Heart right ventricle (tissue), 16 donors: Measurements from ENCODE around the gene SLC9C2. TPM values are rescaled to one million over a fixed set of nuclear protein-coding genes. Genes with fewer than 3 reads are reported as not detected.

ENCODE experiments used
- ATAC-seq, 8 donors: fragments of 200-7000 bp; cut with Tn5 transposase; one replicate each; pipeline ENCODE4 v1.9.1; 2020; ENCODE audit warnings: mild to moderate bottlenecking in 8 of 8, moderate library complexity in 8 of 8, moderate number of reproducible peaks in 1 of 8
- DNase-seq, 2 donors: peaks; one replicate each; pipeline ENCODE4 v3.0.0-alpha.2; 2020
- H3K27ac ChIP-seq, 10 donors: fragments of 200-600 bp; sonication (generic) in 2 of 10; one replicate each; pipeline versions ENCODE4 v1.5.0 to v1.8.0; 2020 to 2022; ENCODE audit warnings: mild to moderate bottlenecking in 3 of 10
- H3K27me3 ChIP-seq, 7 donors: fragments of 200-600 bp; one replicate each; pipeline ENCODE4 v1.8.0; 2021 to 2022; ENCODE audit warnings: mild to moderate bottlenecking in 2 of 7
- H3K36me3 ChIP-seq, 9 donors: fragments of 200-600 bp; sonication (generic) in 1 of 9; one replicate each; pipeline versions ENCODE4 v1.5.0 to v1.8.0; 2020 to 2022; ENCODE audit warnings: mild to moderate bottlenecking in 2 of 9
- H3K4me1 ChIP-seq, 9 donors: fragments of 200-600 bp; sonication (generic) in 1 of 9; one replicate each; pipeline versions ENCODE4 v1.5.0 to v1.8.0; 2020 to 2022; ENCODE audit warnings: mild to moderate bottlenecking in 4 of 9
- H3K4me3 ChIP-seq, 10 donors: fragments of 200-600 bp; sonication (generic) in 2 of 10; one replicate each; pipeline versions ENCODE4 v1.5.0 to v1.8.0; 2020 to 2022; ENCODE audit warnings: mild to moderate bottlenecking in 7 of 10, moderate library complexity in 2 of 10
- H3K9me3 ChIP-seq, 11 donors: fragments of 200-600 bp in 10 of 11; sonication (generic) in 2 of 11; one replicate each; pipeline versions ENCODE4 v1.5.0 to v1.8.0; 2013 to 2022; ENCODE audit warnings: mild to moderate bottlenecking in 2 of 11, control low read depth in 1 of 11, moderate library complexity in 1 of 11
- WGBS, 2 donors: extraction: QIAGEN DNeasy Blood & Tissue Kit; methylation state at CpG; one replicate each; pipeline ENCODE4 v1.1.7; 2013; ENCODE audit warnings: inconsistent platforms in 1 of 2; 5-methylcytosine and 5-hydroxymethylcytosine counted together
- intact Hi-C, 10 donors: fragments of 100-400 bp; cut with DNase I; formaldehyde crosslinking; loops; one replicate each; pipeline versions ENCODE4 v1.11.1 to v1.14.2; 2022
- polyA plus RNA-seq, 2 donors: library from polyadenylated mRNA; stranded (reverse); fragments of 200-250 nt; gene quantifications; one replicate each; pipeline ENCODE4 v1.2.3, GENCODE V29; 2013
- total RNA-seq, 10 donors: library from RNA; stranded (reverse); fragmentation: NEBNext Ultra II Directional in 3 of 10; extraction: Animal tissue kit (Norgen Biotek cat#: 25700) in 3 of 10; gene quantifications; one replicate each; pipeline versions ENCODE4 v1.2.1 to v1.2.4, GENCODE V29; 2021 to 2023
- TF ChIP-seq, protein P1 (sequence below), 9 donors: fragments of 200-600 bp; sonication (generic) in 2 of 9; IDR thresholded peaks; one replicate each; pipeline versions ENCODE4 v1.5.0 to v1.8.0; 2021 to 2022; ENCODE audit warnings: antibody characterized with exemption in 9 of 9, mild to moderate bottlenecking in 5 of 9, moderate library complexity in 1 of 9
- donor health status: Arrhythmogenic right ventricular cardiomyopathy.
- donor health status: ischemic (EF 13 %, LVEDD 7.1; RV severe dilation, severe dysfunction).
- donor health status: healthy with polysubstance abuse.
- donor health status: DM: no; HTN: yes; CAD: no.
- donor health status: DM: no; HTN: no; CAD: no.
- donor health status: ischemic (EF 25% LVEDD 6.9; RV normal size, moderate dysfunction).
- donor health status: ischemic (EF 25% LVEDD 5.7; RV mildly dilated, moderate dysfunction).
- donor health status: healthy.
- donor health status: DM: yes; HTN: yes; CAD: no.
- donor health status: Ischemic cardiomyopathy.
- donor health status: ischemic (EF 35%, LVEDD 5.7; RV mildly dilated, moderate dysfunction).
- donor health status: nonischemic (EF 11% LVEDD 7.7; RV severe dilation, severe dysfunction).
- donor health status: DM: yes; HTN: yes; CAD: no.
- donor health status: PGD.
- donor health status: ischemic (EF 29% LVEDD 5.4; RV normal size, mild dysfunction).
- donor health status: nonischemic (EF 23%, LVEDD 6.1; RV moderate dilation, normal function).

Gene SLC9C2
- total and polyA plus RNA-seq, 12 donors, result 0.04 to 2.0 (median 0.43) TPM; not detected in 7

DNA sequence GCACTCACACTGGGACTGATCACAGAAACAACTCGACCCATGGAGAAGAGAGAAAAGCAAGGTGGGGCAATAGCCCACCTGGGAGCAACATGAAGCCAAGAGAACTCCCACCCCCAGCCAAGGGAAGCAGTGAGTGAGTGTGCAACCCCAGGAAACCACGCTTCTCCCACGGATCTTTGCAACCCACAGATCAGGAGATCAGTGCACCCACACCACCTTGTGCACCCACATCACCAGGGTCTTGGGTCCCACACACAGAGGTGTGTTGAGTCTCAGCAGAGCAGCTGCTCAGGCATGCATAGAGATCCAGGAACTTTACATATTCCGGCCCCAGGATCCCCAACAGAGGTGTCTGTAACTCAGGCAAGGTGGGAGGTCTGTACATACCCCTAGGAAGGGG lies 143.0 kb downstream of the SLC9C2 start:
- Histone ChIP-seq H3K4me1 (no peaks in the 10 kb centered on the region), H3K36me3 (peaks cover 0 to 37% (median 16%) of the 10 kb centered on the region in 9 donors), H3K27ac (no peak overlapping the region), H3K4me3 (no peak overlapping the region), H3K27me3 (no peaks in the 10 kb centered on the region), H3K9me3 (peaks cover 0 to 20% (median 5%) of the 10 kb centered on the region in 11 donors)
- DNase-seq, result no peak
- TF ChIP-seq, protein P1, sequence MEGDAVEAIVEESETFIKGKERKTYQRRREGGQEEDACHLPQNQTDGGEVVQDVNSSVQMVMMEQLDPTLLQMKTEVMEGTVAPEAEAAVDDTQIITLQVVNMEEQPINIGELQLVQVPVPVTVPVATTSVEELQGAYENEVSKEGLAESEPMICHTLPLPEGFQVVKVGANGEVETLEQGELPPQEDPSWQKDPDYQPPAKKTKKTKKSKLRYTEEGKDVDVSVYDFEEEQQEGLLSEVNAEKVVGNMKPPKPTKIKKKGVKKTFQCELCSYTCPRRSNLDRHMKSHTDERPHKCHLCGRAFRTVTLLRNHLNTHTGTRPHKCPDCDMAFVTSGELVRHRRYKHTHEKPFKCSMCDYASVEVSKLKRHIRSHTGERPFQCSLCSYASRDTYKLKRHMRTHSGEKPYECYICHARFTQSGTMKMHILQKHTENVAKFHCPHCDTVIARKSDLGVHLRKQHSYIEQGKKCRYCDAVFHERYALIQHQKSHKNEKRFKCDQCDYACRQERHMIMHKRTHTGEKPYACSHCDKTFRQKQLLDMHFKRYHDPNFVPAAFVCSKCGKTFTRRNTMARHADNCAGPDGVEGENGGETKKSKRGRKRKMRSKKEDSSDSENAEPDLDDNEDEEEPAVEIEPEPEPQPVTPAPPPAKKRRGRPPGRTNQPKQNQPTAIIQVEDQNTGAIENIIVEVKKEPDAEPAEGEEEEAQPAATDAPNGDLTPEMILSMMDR (IDR thresholded peaks at IDR 0.05), result no peak
- intact Hi-C loops, result no loop called here
- WGBS, 2 donors, result 89 to 92% methylated on average over 4 of the region's 4 CpGs
- ATAC-seq, result no peak

DNA sequence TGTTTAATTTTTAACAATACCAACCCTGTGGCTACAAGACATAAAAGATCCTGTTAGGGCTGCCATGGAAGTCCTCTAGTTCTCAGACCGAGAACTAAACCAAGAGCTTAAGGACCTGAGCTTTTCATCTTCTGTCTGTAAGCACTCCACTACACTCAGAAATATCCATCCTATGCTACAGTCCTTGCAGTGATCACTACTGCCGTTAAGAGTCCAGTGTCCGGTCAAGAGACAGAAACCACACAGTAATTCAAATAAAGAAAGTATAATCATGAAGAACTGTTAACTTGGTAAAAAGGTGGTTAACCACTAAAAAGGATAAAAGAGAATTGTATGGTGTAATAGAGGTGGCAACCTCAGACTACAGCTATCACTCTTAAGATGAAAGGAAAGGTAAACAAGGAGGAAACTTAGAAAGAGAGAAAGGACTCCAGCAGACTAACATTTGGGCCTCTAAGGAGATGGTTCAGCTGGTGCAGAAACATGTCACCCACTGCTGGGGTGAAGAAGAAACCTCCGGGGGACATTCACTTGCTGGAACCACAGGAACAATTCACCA lies 147.8 kb downstream of the SLC9C2 start:
- Histone ChIP-seq H3K9me3 (peaks cover 0 to 4% (median 0%) of the 10 kb centered on the region in 11 donors), H3K27ac (no peak overlapping the region), H3K4me3 (no peak overlapping the region), H3K27me3 (no peaks in the 10 kb centered on the region), H3K36me3 (peaks cover 0 to 18% (median 0%) of the 10 kb centered on the region in 9 donors), H3K4me1 (peaks cover 0 to 7% (median 0%) of the 10 kb centered on the region in 9 donors)
- TF ChIP-seq, protein P1 (IDR thresholded peaks at IDR 0.05), result no peak
- DNase-seq, result no peak
- intact Hi-C loops, result no loop called here
- WGBS, 2 donors, result 80 to 97% methylated on average over 4 of the region's 4 CpGs
- ATAC-seq, result no peak

DNA sequence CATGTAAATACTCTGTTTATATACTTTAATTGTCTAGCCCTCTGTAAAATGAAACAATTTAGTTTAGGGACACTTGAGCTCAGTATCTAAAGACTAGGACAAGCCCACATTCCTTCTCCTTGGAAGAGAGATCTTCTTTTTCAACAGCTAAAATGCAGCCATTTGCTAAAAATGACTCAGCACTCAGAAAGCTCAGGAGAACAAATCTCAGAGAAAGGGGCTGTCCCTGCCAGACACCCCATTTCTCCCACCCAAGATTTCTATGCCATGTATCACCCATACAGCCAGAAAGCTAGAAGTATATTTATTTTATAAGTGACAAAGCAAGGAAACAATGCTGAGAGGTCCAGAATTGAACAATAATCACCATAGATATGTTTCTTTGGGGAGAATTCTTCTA lies 148.9 kb downstream of the SLC9C2 start:
- peaks cover 0 to 8% (median 0%) of the 10 kb centered on the region in 9 donors for H3K36me3 ChIP-seq
- peaks cover 0 to 4% (median 0%) of the 10 kb centered on the region in 11 donors for H3K9me3 ChIP-seq
- DNase-seq (no peak), ATAC-seq (no peak)
- H3K4me3 ChIP-seq, result no peak overlapping the region
- no peak overlapping the region for H3K27ac ChIP-seq
- H3K27me3 ChIP-seq, result no peaks in the 10 kb centered on the region
- intact Hi-C loops, result no loop called here
- TF ChIP-seq, protein P1 (IDR thresholded peaks at IDR 0.05), result no peak
- H3K4me1 ChIP-seq, result peaks cover 0 to 7% (median 0%) of the 10 kb centered on the region in 9 donors

DNA sequence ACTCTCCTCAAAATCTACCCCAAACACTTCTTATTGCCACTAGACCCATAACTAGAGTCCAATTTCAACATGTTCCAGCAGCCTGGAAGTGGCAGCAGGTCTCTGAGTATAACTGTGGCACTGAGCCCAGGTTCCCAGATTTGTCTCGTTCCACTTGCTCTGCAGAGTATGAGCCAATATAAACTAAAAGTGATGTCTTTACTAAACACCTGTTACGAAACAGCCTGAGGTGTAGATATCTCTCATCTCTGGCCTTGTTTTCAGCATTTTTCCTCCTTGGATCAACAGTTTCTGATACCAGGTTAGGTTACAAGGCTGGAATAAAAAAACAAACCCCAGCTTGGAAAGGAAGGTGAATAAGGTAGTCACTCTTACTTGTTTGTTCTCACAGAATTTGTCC lies 150.9 kb downstream of the SLC9C2 start:
- intact Hi-C loops, result no loop called here
- H3K9me3 ChIP-seq, result peaks cover 0 to 4% (median 0%) of the 10 kb centered on the region in 11 donors
- no peaks in the 10 kb centered on the region for H3K27me3 ChIP-seq
- peaks cover 0 to 7% (median 0%) of the 10 kb centered on the region in 9 donors for H3K4me1 ChIP-seq
- ATAC-seq (peak in 7 of 8 donors; percentile 57 to 89 (median 76)), DNase-seq (peak in 1 of 2 donors; percentile 40)
- H3K27ac ChIP-seq, result no peak overlapping the region
- 28 to 52% methylated on average over 2 of the region's 2 CpGs for WGBS, 2 donors
- TF ChIP-seq, protein P1 (IDR thresholded peaks at IDR 0.05), result no peak
- peaks cover 0 to 8% (median 0%) of the 10 kb centered on the region in 9 donors for H3K36me3 ChIP-seq
- H3K4me3 ChIP-seq, result no peak overlapping the region

Other genes starting within 250 kb of the SLC9C2 start
- gene PRDX6, start 125.7 kb downstream of the SLC9C2 start, total RNA-seq, result 100 to 1,000 TPM; 215 to 698 (median 325) TPM
- gene PRDX6, start 125.7 kb downstream of the SLC9C2 start, polyA plus RNA-seq, result 100 to 1,000 TPM; 426 to 640 TPM
- gene TEX50, start 32.3 kb upstream of the SLC9C2 start, total RNA-seq, result not detected
- gene TEX50, start 32.3 kb upstream of the SLC9C2 start, polyA plus RNA-seq, result not detected
- gene ANKRD45, start 66.8 kb upstream of the SLC9C2 start, total RNA-seq, result under 1 TPM in 6 of 10 donors, not detected in 4; 0.19 to 0.57 (median 0.29) TPM
- under 1 TPM in 1 of 2 donors, not detected in 1; 0.10 TPM for gene ANKRD45, start 66.8 kb upstream of the SLC9C2 start, polyA plus RNA-seq
- gene KLHL20, start 111.9 kb upstream of the SLC9C2 start, total RNA-seq, result 10 to 100 TPM; 14.5 to 19.4 (median 17.3) TPM
- 1 to 10 TPM; 5.0 to 6.7 TPM for gene KLHL20, start 111.9 kb upstream of the SLC9C2 start, polyA plus RNA-seq
- 10 to 100 TPM; 11.3 to 22.8 (median 16.0) TPM for gene DARS2, start 221.6 kb upstream of the SLC9C2 start, total RNA-seq
- 1 to 10 TPM; 5.0 to 7.2 TPM for gene DARS2, start 221.6 kb upstream of the SLC9C2 start, polyA plus RNA-seq
- gene CENPL, start 221.8 kb upstream of the SLC9C2 start, total RNA-seq, result 1 to 10 TPM; 2.4 to 7.0 (median 3.5) TPM
- gene CENPL, start 221.8 kb upstream of the SLC9C2 start, polyA plus RNA-seq, result 1 to 10 TPM; 1.7 to 2.0 TPM